ENCODE measurements around the gene ZNF775.

The ZNF775 gene

GRCh38 chr7:150399421-150400007 lies 20.4 kb downstream of the ZNF775 start:
- H3K9me3 ChIP-seq (ENCODE audit: control insufficient read depth in 1 of 2, low read length in 2 of 2) = no peaks in the 10 kb centered on the region
- no peak overlapping the region for H3K27ac ChIP-seq (ENCODE audit: low read length)
- no peak overlapping the region for H3K4me3 ChIP-seq (ENCODE audit: low read depth in 1 of 2, low read length in 2 of 2)
- H3K4me1 ChIP-seq (ENCODE audit: control insufficient read depth in 1 of 2, insufficient read depth in 2 of 2, low read length in 2 of 2) = peaks cover 10 to 13% of the 10 kb centered on the region in 2 donors
- no peaks in the 10 kb centered on the region for H3K27me3 ChIP-seq (ENCODE audit: low read depth, low read length)
- H3K36me3 ChIP-seq (ENCODE audit: control insufficient read depth in 1 of 2, insufficient read depth in 2 of 2, low read length in 2 of 2) = peaks cover 0 to 31% of the 10 kb centered on the region in 2 donors

- Histone ChIP-seq H3K36me3 (ENCODE audit: control insufficient read depth in 1 of 2, insufficient read depth in 2 of 2, low read length in 2 of 2) (peaks cover 0 to 31% of the 10 kb centered on the region in 2 donors), H3K27me3 (ENCODE audit: low read depth, low read length) (no peaks in the 10 kb centered on the region), H3K4me1 (ENCODE audit: control insufficient read depth in 1 of 2, insufficient read depth in 2 of 2, low read length in 2 of 2) (peaks cover 11 to 13% of the 10 kb centered on the region in 2 donors), H3K27ac (ENCODE audit: low read length) (no peak overlapping the region), H3K9me3 (ENCODE audit: control insufficient read depth in 1 of 2, low read length in 2 of 2) (no peaks in the 10 kb centered on the region), H3K4me3 (ENCODE audit: low read depth in 1 of 2, low read length in 2 of 2) (no peak overlapping the region)
Observed at GRCh38 chr7:150400008-150400787, 21.1 kb downstream of the ZNF775 start.

GRCh38 chr7:150400788-150401423 lies 21.8 kb downstream of the ZNF775 start:
- H3K4me3 ChIP-seq (ENCODE audit: low read depth in 1 of 2, low read length in 2 of 2) = no peak overlapping the region
- H3K4me1 ChIP-seq (ENCODE audit: control insufficient read depth in 1 of 2, insufficient read depth in 2 of 2, low read length in 2 of 2) = peaks cover 11 to 13% of the 10 kb centered on the region in 2 donors
- H3K27ac ChIP-seq (ENCODE audit: low read length) = no peak overlapping the region
- no peaks in the 10 kb centered on the region for H3K9me3 ChIP-seq (ENCODE audit: control insufficient read depth in 1 of 2, low read length in 2 of 2)
- no peaks in the 10 kb centered on the region for H3K27me3 ChIP-seq (ENCODE audit: low read depth, low read length)
- peaks cover 0 to 27% of the 10 kb centered on the region in 2 donors for H3K36me3 ChIP-seq (ENCODE audit: control insufficient read depth in 1 of 2, insufficient read depth in 2 of 2, low read length in 2 of 2)

- Histone ChIP-seq H3K27me3 (ENCODE audit: low read depth, low read length) (no peaks in the 10 kb centered on the region), H3K4me1 (ENCODE audit: control insufficient read depth in 1 of 2, insufficient read depth in 2 of 2, low read length in 2 of 2) (peaks cover 11 to 18% of the 10 kb centered on the region in 2 donors), H3K4me3 (ENCODE audit: low read depth in 1 of 2, low read length in 2 of 2) (no peak overlapping the region), H3K9me3 (ENCODE audit: control insufficient read depth in 1 of 2, low read length in 2 of 2) (no peaks in the 10 kb centered on the region), H3K27ac (ENCODE audit: low read length) (no peak overlapping the region), H3K36me3 (ENCODE audit: control insufficient read depth in 1 of 2, insufficient read depth in 2 of 2, low read length in 2 of 2) (peaks cover 0 to 25% of the 10 kb centered on the region in 2 donors)
Observed at GRCh38 chr7:150401424-150401790, 22.3 kb downstream of the ZNF775 start.

- Histone ChIP-seq H3K27me3 (ENCODE audit: low read depth, low read length) (no peaks in the 10 kb centered on the region), H3K4me3 (ENCODE audit: low read depth in 1 of 2, low read length in 2 of 2) (no peak overlapping the region), H3K27ac (ENCODE audit: low read length) (no peak overlapping the region), H3K4me1 (ENCODE audit: control insufficient read depth in 1 of 2, insufficient read depth in 2 of 2, low read length in 2 of 2) (peaks cover 11 to 22% of the 10 kb centered on the region in 2 donors), H3K36me3 (ENCODE audit: control insufficient read depth in 1 of 2, insufficient read depth in 2 of 2, low read length in 2 of 2) (peaks cover 0 to 21% of the 10 kb centered on the region in 2 donors), H3K9me3 (ENCODE audit: control insufficient read depth in 1 of 2, low read length in 2 of 2) (no peaks in the 10 kb centered on the region)
Observed at GRCh38 chr7:150401861-150402631, 22.9 kb downstream of the ZNF775 start.

- no peaks in the 10 kb centered on the region for H3K9me3 ChIP-seq (ENCODE audit: control insufficient read depth in 1 of 2, low read length in 2 of 2)
- no peak overlapping the region for H3K27ac ChIP-seq (ENCODE audit: low read length)
- peaks cover 0 to 21% of the 10 kb centered on the region in 2 donors for H3K36me3 ChIP-seq (ENCODE audit: control insufficient read depth in 1 of 2, insufficient read depth in 2 of 2, low read length in 2 of 2)
- peaks cover 11 to 22% of the 10 kb centered on the region in 2 donors for H3K4me1 ChIP-seq (ENCODE audit: control insufficient read depth in 1 of 2, insufficient read depth in 2 of 2, low read length in 2 of 2)
- H3K27me3 ChIP-seq (ENCODE audit: low read depth, low read length) = no peaks in the 10 kb centered on the region
- H3K4me3 ChIP-seq (ENCODE audit: low read depth in 1 of 2, low read length in 2 of 2) = no peak overlapping the region
Observed at GRCh38 chr7:150402671-150403321, 23.7 kb downstream of the ZNF775 start.

GRCh38 chr7:150403376-150404171 lies 24.4 kb downstream of the ZNF775 start:
- H3K4me3 ChIP-seq (ENCODE audit: low read depth in 1 of 2, low read length in 2 of 2) = peak overlapping the region in 1 of 2 donors; percentile 69
- H3K36me3 ChIP-seq (ENCODE audit: control insufficient read depth in 1 of 2, insufficient read depth in 2 of 2, low read length in 2 of 2) = peaks cover 0 to 14% of the 10 kb centered on the region in 2 donors
- peaks cover 11 to 22% of the 10 kb centered on the region in 2 donors for H3K4me1 ChIP-seq (ENCODE audit: control insufficient read depth in 1 of 2, insufficient read depth in 2 of 2, low read length in 2 of 2)
- H3K27ac ChIP-seq (ENCODE audit: low read length) = peak overlapping the region; percentile 88
- H3K27me3 ChIP-seq (ENCODE audit: low read depth, low read length) = no peaks in the 10 kb centered on the region
- no peaks in the 10 kb centered on the region for H3K9me3 ChIP-seq (ENCODE audit: control insufficient read depth in 1 of 2, low read length in 2 of 2)

- H3K4me3 ChIP-seq (ENCODE audit: low read depth in 1 of 2, low read length in 2 of 2) = peak overlapping the region; percentile 69 to 71
Observed at GRCh38 chr7:150404172-150404804, 25.2 kb downstream of the ZNF775 start.

GRCh38 chr7:150404805-150405583 lies 25.9 kb downstream of the ZNF775 start:
- H3K27me3 ChIP-seq (ENCODE audit: low read depth, low read length) = no peaks in the 10 kb centered on the region
- peak overlapping the region; percentile 88 for H3K27ac ChIP-seq (ENCODE audit: low read length)
- H3K4me3 ChIP-seq (ENCODE audit: low read depth in 1 of 2, low read length in 2 of 2) = peak overlapping the region; percentile 69 to 71
- peaks cover 11 to 22% of the 10 kb centered on the region in 2 donors for H3K4me1 ChIP-seq (ENCODE audit: control insufficient read depth in 1 of 2, insufficient read depth in 2 of 2, low read length in 2 of 2)
- H3K9me3 ChIP-seq (ENCODE audit: control insufficient read depth in 1 of 2, low read length in 2 of 2) = no peaks in the 10 kb centered on the region
- peaks cover 0 to 4% of the 10 kb centered on the region in 2 donors for H3K36me3 ChIP-seq (ENCODE audit: control insufficient read depth in 1 of 2, insufficient read depth in 2 of 2, low read length in 2 of 2)

More at GRCh38 chr7:150404172-150404804, 25.2 kb downstream of the ZNF775 start:
- Histone ChIP-seq H3K9me3 (ENCODE audit: control insufficient read depth in 1 of 2, low read length in 2 of 2) (no peaks in the 10 kb centered on the region), H3K36me3 (ENCODE audit: control insufficient read depth in 1 of 2, insufficient read depth in 2 of 2, low read length in 2 of 2) (peaks cover 0 to 9% of the 10 kb centered on the region in 2 donors), H3K27me3 (ENCODE audit: low read depth, low read length) (no peaks in the 10 kb centered on the region), H3K4me1 (ENCODE audit: control insufficient read depth in 1 of 2, insufficient read depth in 2 of 2, low read length in 2 of 2) (peaks cover 11 to 22% of the 10 kb centered on the region in 2 donors), H3K27ac (ENCODE audit: low read length) (peak overlapping the region; percentile 88)

All from muscle layer of duodenum (tissue), 2 donors.